ENCODE results near the gene BBC3.
A peak's percentile ranks its signal among the peaks of the same experiment; 100 is the strongest.
"Not testable (repeated sequence)": the region's sequence is repeated elsewhere in the genome, so short reads cannot be mapped to it uniquely, and the experiment has no call there.

Gene BBC3

DNA sequence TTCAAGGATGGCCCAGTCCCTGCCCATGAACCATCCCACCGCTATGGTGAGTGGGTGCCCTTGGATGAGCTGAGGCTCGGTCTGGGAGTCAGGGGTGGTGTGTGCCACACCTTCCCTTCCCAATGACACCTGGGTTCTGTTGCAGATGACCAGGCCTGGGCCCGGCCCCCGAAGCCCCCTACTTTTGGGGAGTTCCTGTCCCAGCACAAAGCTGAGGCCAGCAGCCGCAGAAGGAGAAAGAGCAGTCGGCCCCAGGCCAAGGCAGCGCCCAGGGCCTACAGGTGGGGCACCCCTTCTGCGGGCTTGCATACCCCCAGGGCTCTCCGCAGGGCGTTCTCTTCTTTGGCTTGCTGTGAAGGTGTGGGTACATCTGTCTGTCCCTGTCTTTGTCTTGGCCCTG is 39.4 kb upstream of the BBC3 start:
- H3K4me3 ChIP-seq (ENCODE audit: low read length), result no peak overlapping the region
- H3K36me3 ChIP-seq (ENCODE audit: insufficient read depth, low read length), result peaks cover 31% of the 10 kb centered on the region
- no peak overlapping the region for H3K9ac ChIP-seq (ENCODE audit: low read depth, low read length)
- H3K4me2 ChIP-seq (ENCODE audit: low read length), result no peak overlapping the region
- H3K27me3 ChIP-seq (ENCODE audit: control insufficient read depth, insufficient read depth, low read length), result no peaks in the 10 kb centered on the region
- H3K4me1 ChIP-seq (ENCODE audit: control insufficient read depth, insufficient read depth, low read length), result peaks cover 29% of the 10 kb centered on the region
- no peaks in the 10 kb centered on the region for H3K9me3 ChIP-seq (replicated peaks; ENCODE audit: low read length)

DNA sequence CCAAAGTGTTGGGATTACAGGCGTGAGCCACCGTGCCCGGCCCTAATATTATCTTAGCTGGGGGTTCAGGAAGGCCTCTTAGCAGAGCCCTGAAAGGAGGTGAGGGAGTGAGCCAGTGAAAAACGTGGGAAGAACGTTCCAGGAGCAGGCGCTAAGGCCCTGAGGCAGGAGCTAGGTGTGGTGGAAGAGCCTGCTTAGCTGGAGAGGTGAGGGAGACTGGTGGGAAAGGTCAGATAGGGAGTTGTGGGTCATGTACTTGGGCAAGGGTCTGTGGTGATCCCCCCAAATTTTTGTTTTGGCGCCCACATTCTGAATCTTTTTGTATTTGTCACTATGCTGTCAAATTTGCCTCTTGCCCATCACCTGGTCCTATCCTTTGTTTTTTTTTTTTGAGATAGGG is 38.6 kb upstream of the BBC3 start:
- Histone ChIP-seq H3K4me1 (ENCODE audit: control insufficient read depth, insufficient read depth, low read length) (peaks cover 22% of the 10 kb centered on the region), H3K36me3 (ENCODE audit: insufficient read depth, low read length) (peaks cover 37% of the 10 kb centered on the region), H3K9me3 (replicated peaks; ENCODE audit: low read length) (no peaks in the 10 kb centered on the region)

DNA sequence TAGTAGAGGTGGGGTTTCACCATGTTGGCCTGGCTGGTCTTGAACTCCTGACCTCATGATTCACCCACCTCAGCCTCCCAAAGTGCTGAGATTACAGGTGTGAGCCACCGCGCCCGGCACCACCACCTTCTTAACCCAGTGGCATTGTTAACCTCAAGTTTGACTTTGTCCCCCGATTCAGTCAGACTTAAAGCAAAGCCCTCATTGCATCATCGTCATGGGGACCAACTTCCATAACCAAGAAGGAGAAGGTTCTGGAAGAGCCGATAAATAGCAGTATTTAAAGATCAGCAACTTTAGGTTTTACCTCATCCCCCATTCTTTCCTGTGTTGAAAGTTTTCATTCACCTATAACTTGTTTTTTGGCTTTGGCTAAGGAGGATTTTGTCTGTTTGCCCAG is 37.0 kb upstream of the BBC3 start:
- Histone ChIP-seq H3K27me3 (ENCODE audit: control insufficient read depth, insufficient read depth, low read length) (no peaks in the 10 kb centered on the region), H3K9me3 (replicated peaks; ENCODE audit: low read length) (no peaks in the 10 kb centered on the region), H3K4me3 (ENCODE audit: low read length) (no peak overlapping the region), H3K36me3 (ENCODE audit: insufficient read depth, low read length) (peaks cover 41% of the 10 kb centered on the region), H3K4me1 (ENCODE audit: control insufficient read depth, insufficient read depth, low read length) (peaks cover 11% of the 10 kb centered on the region), H3K9ac (ENCODE audit: low read depth, low read length) (no peak overlapping the region), H3K4me2 (ENCODE audit: low read length) (no peak overlapping the region)

More for the DNA sequence above, 38.6 kb upstream of the BBC3 start:
- H3K4me3 ChIP-seq (ENCODE audit: low read length), result no peak overlapping the region
- H3K27me3 ChIP-seq (ENCODE audit: control insufficient read depth, insufficient read depth, low read length), result no peaks in the 10 kb centered on the region
- H3K4me2 ChIP-seq (ENCODE audit: low read length), result no peak overlapping the region
- no peak overlapping the region for H3K9ac ChIP-seq (ENCODE audit: low read depth, low read length)

DNA sequence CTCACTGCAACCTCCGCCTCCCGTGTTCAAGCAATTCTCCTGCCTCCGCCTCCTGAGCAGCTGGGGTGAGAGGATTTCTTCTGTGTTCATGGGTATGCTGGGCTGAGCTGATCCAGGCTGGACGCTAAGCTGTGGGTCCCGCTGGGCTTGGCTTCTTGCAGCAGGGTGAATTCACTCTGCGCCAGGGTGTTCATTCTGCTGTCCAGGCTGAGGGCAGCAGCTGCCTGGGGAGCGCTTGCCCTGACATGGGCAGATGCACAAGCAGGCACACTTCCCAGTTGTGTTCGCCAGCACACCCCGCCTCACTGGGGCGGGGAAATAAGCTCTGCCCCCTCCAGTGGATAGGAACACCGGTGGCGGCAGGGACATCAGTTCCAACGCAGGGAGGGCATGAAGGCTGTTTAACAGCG is 36.4 kb upstream of the BBC3 start:
- no peak overlapping the region for H3K9ac ChIP-seq (ENCODE audit: low read depth, low read length)
- no peaks in the 10 kb centered on the region for H3K27me3 ChIP-seq (ENCODE audit: control insufficient read depth, insufficient read depth, low read length)
- H3K4me3 ChIP-seq (ENCODE audit: low read length), result no peak overlapping the region
- no peaks in the 10 kb centered on the region for H3K9me3 ChIP-seq (replicated peaks; ENCODE audit: low read length)
- no peak overlapping the region for H3K4me2 ChIP-seq (ENCODE audit: low read length)
- peaks cover 5% of the 10 kb centered on the region for H3K4me1 ChIP-seq (ENCODE audit: control insufficient read depth, insufficient read depth, low read length)
- peaks cover 41% of the 10 kb centered on the region for H3K36me3 ChIP-seq (ENCODE audit: insufficient read depth, low read length)

GRCh38 chr19:47266401-47266941 is 35.5 kb upstream of the BBC3 start:
- Histone ChIP-seq H3K36me3 (ENCODE audit: insufficient read depth, low read length) (peaks cover 41% of the 10 kb centered on the region), H3K4me1 (ENCODE audit: control insufficient read depth, insufficient read depth, low read length) (peaks cover 5% of the 10 kb centered on the region), H3K4me2 (ENCODE audit: low read length) (no peak overlapping the region), H3K9ac (ENCODE audit: low read depth, low read length) (no peak overlapping the region), H3K9me3 (replicated peaks; ENCODE audit: low read length) (no peaks in the 10 kb centered on the region), H3K27me3 (ENCODE audit: control insufficient read depth, insufficient read depth, low read length) (no peaks in the 10 kb centered on the region), H3K4me3 (ENCODE audit: low read length) (no peak overlapping the region)

GRCh38 chr19:47264629-47265028 is 33.6 kb upstream of the BBC3 start:
- H3K36me3 ChIP-seq (ENCODE audit: insufficient read depth, low read length), result peaks cover 35% of the 10 kb centered on the region
- no peak overlapping the region for H3K4me2 ChIP-seq (ENCODE audit: low read length)
- H3K27me3 ChIP-seq (ENCODE audit: control insufficient read depth, insufficient read depth, low read length), result no peaks in the 10 kb centered on the region
- H3K4me3 ChIP-seq (ENCODE audit: low read length), result no peak overlapping the region
- H3K9me3 ChIP-seq (replicated peaks; ENCODE audit: low read length), result no peaks in the 10 kb centered on the region
- no peak overlapping the region for H3K9ac ChIP-seq (ENCODE audit: low read depth, low read length)
- peaks cover 5% of the 10 kb centered on the region for H3K4me1 ChIP-seq (ENCODE audit: control insufficient read depth, insufficient read depth, low read length)

- not testable (repeated sequence) for H3K9ac ChIP-seq (ENCODE audit: low read depth, low read length); H3K9me3 ChIP-seq (replicated peaks; ENCODE audit: low read length); H3K4me3 ChIP-seq (ENCODE audit: low read length); H3K27me3 ChIP-seq (ENCODE audit: control insufficient read depth, insufficient read depth, low read length); H3K4me2 ChIP-seq (ENCODE audit: low read length)
- Histone ChIP-seq H3K4me1 (ENCODE audit: control insufficient read depth, insufficient read depth, low read length) (peaks cover 16% of the 10 kb centered on the region), H3K36me3 (ENCODE audit: insufficient read depth, low read length) (peaks cover 42% of the 10 kb centered on the region)
Observed at GRCh38 chr19:47261946-47262793, 31.2 kb upstream of the BBC3 start.

DNA sequence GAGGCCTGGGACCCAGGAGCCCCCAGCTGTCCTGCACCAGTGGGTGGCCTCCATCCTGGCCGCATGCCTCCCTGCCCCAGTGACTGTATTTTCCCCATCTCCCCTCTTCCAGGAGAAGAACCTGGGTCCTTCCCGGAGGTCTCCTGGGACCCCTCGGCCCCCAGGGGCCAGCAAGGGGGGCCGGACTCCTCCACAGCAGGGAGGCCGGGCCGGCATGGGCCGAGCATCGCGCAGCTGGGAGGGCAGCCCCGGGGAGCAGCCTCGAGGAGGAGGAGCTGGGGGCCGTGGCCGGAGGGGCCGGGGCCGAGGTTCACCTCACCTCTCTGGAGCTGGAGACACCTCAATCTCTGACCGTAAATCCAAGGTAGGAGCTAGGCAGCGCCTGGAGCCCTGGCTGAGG is 29.5 kb upstream of the BBC3 start:
- Histone ChIP-seq H3K36me3 (ENCODE audit: insufficient read depth, low read length) (peaks cover 34% of the 10 kb centered on the region), H3K4me1 (ENCODE audit: control insufficient read depth, insufficient read depth, low read length) (peaks cover 15% of the 10 kb centered on the region), H3K27me3 (ENCODE audit: control insufficient read depth, insufficient read depth, low read length) (no peaks in the 10 kb centered on the region), H3K4me2 (ENCODE audit: low read length) (no peak overlapping the region), H3K4me3 (ENCODE audit: low read length) (no peak overlapping the region), H3K9me3 (replicated peaks; ENCODE audit: low read length) (no peaks in the 10 kb centered on the region), H3K9ac (ENCODE audit: low read depth, low read length) (no peak overlapping the region)

DNA sequence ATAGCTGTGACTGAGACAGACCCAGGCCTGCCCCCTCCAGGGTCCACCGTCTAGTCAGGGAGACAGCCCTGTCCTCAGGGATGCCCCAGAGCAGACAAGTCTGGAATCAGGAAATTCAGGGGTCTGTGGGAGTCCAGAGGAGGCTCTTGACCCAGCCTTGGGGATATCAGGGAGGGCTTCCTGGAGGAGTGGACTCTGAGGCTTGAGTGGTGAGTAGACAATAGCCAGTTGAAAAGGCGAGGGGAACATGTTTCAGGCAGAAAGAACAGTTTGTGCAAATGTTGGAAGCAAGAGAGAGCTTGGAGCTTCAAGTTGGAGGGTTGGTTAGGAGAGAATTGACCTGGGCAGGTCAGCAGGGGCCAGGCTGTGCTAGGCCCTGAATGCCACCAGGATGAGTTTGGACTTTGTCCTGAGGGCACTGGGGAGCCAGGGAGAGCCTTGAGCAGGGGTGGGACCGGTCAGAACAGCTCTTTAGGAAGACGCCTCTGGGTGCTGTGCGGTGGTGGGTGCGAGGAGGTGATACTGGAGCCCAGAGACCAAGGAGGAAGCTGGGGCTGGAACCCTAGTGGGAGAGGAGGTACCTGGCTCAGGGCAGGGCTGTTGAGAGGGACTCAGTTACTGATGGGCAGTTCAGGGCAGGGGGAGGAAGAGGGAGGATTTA is 28.0 kb upstream of the BBC3 start:
- H3K9me3 ChIP-seq (replicated peaks; ENCODE audit: low read length), result no peaks in the 10 kb centered on the region
- H3K36me3 ChIP-seq (ENCODE audit: insufficient read depth, low read length), result peaks cover 23% of the 10 kb centered on the region
- no peak overlapping the region for H3K4me2 ChIP-seq (ENCODE audit: low read length)
- no peaks in the 10 kb centered on the region for H3K27me3 ChIP-seq (ENCODE audit: control insufficient read depth, insufficient read depth, low read length)
- H3K4me1 ChIP-seq (ENCODE audit: control insufficient read depth, insufficient read depth, low read length), result peaks cover 16% of the 10 kb centered on the region
- H3K9ac ChIP-seq (ENCODE audit: low read depth, low read length), result peak overlapping the region; percentile 82
- H3K4me3 ChIP-seq (ENCODE audit: low read length), result no peak overlapping the region

GRCh38 chr19:47258434-47258833 is 27.4 kb upstream of the BBC3 start:
- Histone ChIP-seq H3K4me1 (ENCODE audit: control insufficient read depth, insufficient read depth, low read length) (peaks cover 22% of the 10 kb centered on the region), H3K4me2 (ENCODE audit: low read length) (peak overlapping the region; percentile 87), H3K27me3 (ENCODE audit: control insufficient read depth, insufficient read depth, low read length) (no peaks in the 10 kb centered on the region), H3K4me3 (ENCODE audit: low read length) (peak overlapping the region; percentile 70), H3K36me3 (ENCODE audit: insufficient read depth, low read length) (peaks cover 23% of the 10 kb centered on the region), H3K9me3 (replicated peaks; ENCODE audit: low read length) (no peaks in the 10 kb centered on the region), H3K9ac (ENCODE audit: low read depth, low read length) (peak overlapping the region; percentile 82)

GRCh38 chr19:47257411-47258169 is 26.6 kb upstream of the BBC3 start:
- peaks cover 23% of the 10 kb centered on the region for H3K36me3 ChIP-seq (ENCODE audit: insufficient read depth, low read length)
- peak overlapping the region; percentile 87 for H3K4me2 ChIP-seq (ENCODE audit: low read length)
- peaks cover 28% of the 10 kb centered on the region for H3K4me1 ChIP-seq (ENCODE audit: control insufficient read depth, insufficient read depth, low read length)
- H3K9ac ChIP-seq (ENCODE audit: low read depth, low read length), result peak overlapping the region; percentile 82
- H3K27me3 ChIP-seq (ENCODE audit: control insufficient read depth, insufficient read depth, low read length), result no peaks in the 10 kb centered on the region
- peak overlapping the region; percentile 70 for H3K4me3 ChIP-seq (ENCODE audit: low read length)
- no peaks in the 10 kb centered on the region for H3K9me3 ChIP-seq (replicated peaks; ENCODE audit: low read length)

All from skeletal muscle satellite cell (primary cell).